Keratinocyte (primary cell): ENCODE results near the gene PGAM1. TPM values are rescaled to one million over a fixed set of nuclear protein-coding genes. Genes with fewer than 3 reads are reported as not detected.

ENCODE experiments used
- DNase-seq: peaks from one replicate; pipeline ENCODE4 v3.0.0-alpha.2; 2011; ENCODE audit warnings: low read depth, missing footprints, low spot score
- FAIRE-seq: peaks from 2 replicates; lab custom pipeline; 2011; peaks lifted over from hg19 to GRCh38; lab: Jason Lieb, UNC
- H2AFZ ChIP-seq: 2 replicates; pipeline ENCODE4 v1.6.0; 2012; ENCODE audit warnings: low read length, control low read depth, inconsistent platforms; ENCODE audit not compliant: control insufficient read depth
- H3K27ac ChIP-seq: 2 replicates; pipeline ENCODE4 v1.5.1; 2011; ENCODE audit warnings: low read length; ENCODE audit not compliant: control insufficient read depth, insufficient read depth
- H3K27me3 ChIP-seq: 3 replicates; pipeline ENCODE4 v1.6.0; 2011; ENCODE audit warnings: low read length; ENCODE audit not compliant: control insufficient read depth, insufficient read depth; ENCODE audit errors: extremely low read depth
- H3K36me3 ChIP-seq, 2 experiments: 2 replicates in 1 of 2; 3 replicates in 1 of 2; pipeline ENCODE4 v1.5.1; 2011; ENCODE audit warnings: low read length in 2 of 2, mild to moderate bottlenecking in 1 of 2; ENCODE audit not compliant: control insufficient read depth in 2 of 2, insufficient read depth in 2 of 2; ENCODE audit errors: extremely low read depth in 1 of 2
- H3K4me1 ChIP-seq: 3 replicates; pipeline ENCODE4 v1.5.1; 2011; ENCODE audit warnings: low read length; ENCODE audit not compliant: control insufficient read depth, insufficient read depth; ENCODE audit errors: extremely low read depth
- H3K4me2 ChIP-seq: 3 replicates; pipeline ENCODE4 v1.6.0; 2011; ENCODE audit warnings: low read depth, low read length; ENCODE audit not compliant: control insufficient read depth, insufficient read depth; ENCODE audit errors: extremely low read depth
- H3K4me3 ChIP-seq, 3 experiments: fragments of 200-600 bp in 1 of 3; sonication (generic) in 1 of 3; 2 replicates in 2 of 3; 3 replicates in 1 of 3; pipeline ENCODE4 v1.5.1; 2011 to 2016; ENCODE audit warnings: low read length in 3 of 3, mild to moderate bottlenecking in 3 of 3, control low read depth in 2 of 3, inconsistent platforms in 1 of 3, low read depth in 1 of 3, mixed read lengths in 1 of 3, mixed run types in 1 of 3, moderate library complexity in 1 of 3; ENCODE audit not compliant: control insufficient read depth in 2 of 3, insufficient read depth in 2 of 3; ENCODE audit errors: extremely low read depth in 1 of 3
- H3K79me2 ChIP-seq: 2 replicates; pipeline ENCODE4 v1.6.0; 2012; ENCODE audit warnings: low read length; ENCODE audit not compliant: control insufficient read depth, insufficient read depth
- H3K9ac ChIP-seq: 3 replicates; pipeline ENCODE4 v1.6.0; 2011; ENCODE audit warnings: low read length; ENCODE audit not compliant: control insufficient read depth, insufficient read depth; ENCODE audit errors: extremely low read depth
- H3K9me1 ChIP-seq: 3 replicates; pipeline ENCODE4 v1.6.0; 2011; ENCODE audit warnings: low read length; ENCODE audit not compliant: control insufficient read depth, insufficient read depth; ENCODE audit errors: extremely low read depth
- H3K9me3 ChIP-seq: 2 replicates; pipeline ENCODE4 v1.5.1; 2012; ENCODE audit warnings: low read depth, low read length; ENCODE audit not compliant: control insufficient read depth
- H4K20me1 ChIP-seq: 3 replicates; pipeline ENCODE4 v1.6.0; 2011; ENCODE audit warnings: low read length; ENCODE audit not compliant: control insufficient read depth, insufficient read depth; ENCODE audit errors: extremely low read depth
- CTCF ChIP-seq, 3 experiments: IDR thresholded peaks in 1 of 3; conservative IDR thresholded peaks in 1 of 3; optimal IDR thresholded peaks in 1 of 3; 2 replicates in 2 of 3; 3 replicates in 1 of 3; pipeline versions ENCODE3 to v1.5.1; 2011; ENCODE audit warnings: low read length in 3 of 3, mild to moderate bottlenecking in 3 of 3, moderate library complexity in 2 of 3, control low read depth in 1 of 3, inconsistent platforms in 1 of 3; ENCODE audit not compliant: insufficient read depth in 2 of 3; ENCODE audit errors: extremely low read depth in 1 of 3
- EZH2 ChIP-seq: IDR thresholded peaks from one replicate; pipeline ENCODE4 v1.6.1; 2012; ENCODE audit warnings: inconsistent platforms, mild to moderate bottlenecking, low read length, moderate library complexity
- dilution Hi-C: fragments of 300-500 bp; cut with MboI; formaldehyde crosslinking; loops from one replicate; pipeline ENCODE4 v1.7.0; 2020; ENCODE audit warnings: low sequenced_read_pairs; ENCODE audit not compliant: extremely low pct_ligation_motif_present
- polyA plus RNA-seq, 5 experiments: library from polyadenylated mRNA; depleted of rRNA in 3 of 5; stranded (reverse) in 3 of 5; stranded (forward) in 1 of 5; unstranded in 1 of 5; fragments of >200 nt; gene quantifications; 1 replicate in 1 of 5; 2 replicates in 3 of 5; 3 replicates in 1 of 5; pipeline versions ENCODE4 v1.2.1 to v1.2.3, GENCODE V29; 2011 to 2012; ENCODE audit warnings: missing spikeins in 2 of 5, low read depth in 1 of 5, low replicate concordance in 1 of 5

Gene PGAM1
- polyA plus RNA-seq, 1 donor (not counting 4 experiments of a cell fraction or from before 2014, with no cell fraction given), result 624 TPM

- DNase-seq (no peak), FAIRE-seq (no peak)
- no peak for TF ChIP-seq EZH2
- TF ChIP-seq CTCF (optimal IDR thresholded peaks at IDR 0.05 in 1 of 3, IDR thresholded peaks at IDR 0.05 in 1 of 3, conservative IDR thresholded peaks at IDR 0.05 in 1 of 3; ENCODE audit: extremely low read depth in 1 of 3, insufficient read depth in 2 of 3, low read length in 3 of 3), result no peak
- no peaks in the 10 kb centered on the region for H3K27me3 ChIP-seq
- H3K9me3 ChIP-seq, result no peaks in the 10 kb centered on the region
- no peaks in the 10 kb centered on the region for H3K9me1 ChIP-seq
- no peak overlapping the region for H3K4me3 ChIP-seq
- peaks cover 60 to 65% of the 10 kb centered on the region in 2 experiments for H3K36me3 ChIP-seq
- H3K4me1 ChIP-seq, result peaks cover 5% of the 10 kb centered on the region
- no peak overlapping the region for H2AFZ ChIP-seq
- dilution Hi-C loops, result no loop called here
- no peak overlapping the region for H3K27ac ChIP-seq
- no peak overlapping the region for H3K9ac ChIP-seq
- no peaks in the 10 kb centered on the region for H3K79me2 ChIP-seq
- no peak overlapping the region for H3K4me2 ChIP-seq
- no peaks in the 10 kb centered on the region for H4K20me1 ChIP-seq
Measured at GRCh38 chr10:97459111-97459510, 33.1 kb downstream of the PGAM1 start.

- no peak for TF ChIP-seq EZH2
- no peak for TF ChIP-seq CTCF (optimal IDR thresholded peaks at IDR 0.05 in 1 of 3, IDR thresholded peaks at IDR 0.05 in 1 of 3, conservative IDR thresholded peaks at IDR 0.05 in 1 of 3; ENCODE audit: extremely low read depth in 1 of 3, insufficient read depth in 2 of 3, low read length in 3 of 3)
- FAIRE-seq (no peak), DNase-seq (no peak)
- Histone ChIP-seq H3K27ac (no peak overlapping the region), H3K9ac (no peak overlapping the region), H3K4me3 (no peak overlapping the region), H3K4me1 (peaks cover 7% of the 10 kb centered on the region), H2AFZ (no peak overlapping the region), H3K79me2 (no peaks in the 10 kb centered on the region), H3K9me3 (no peaks in the 10 kb centered on the region), H3K36me3 (peaks cover 61 to 69% of the 10 kb centered on the region in 2 experiments), H3K9me1 (no peaks in the 10 kb centered on the region), H3K4me2 (no peak overlapping the region), H3K27me3 (no peaks in the 10 kb centered on the region), H4K20me1 (no peaks in the 10 kb centered on the region)
- dilution Hi-C loops, result no loop called here
Measured at GRCh38 chr10:97459933-97460332, 33.9 kb downstream of the PGAM1 start.
